Transverse colon (tissue), 4 donors: ENCODE results near the gene SHC2.

ENCODE experiments used
- POLR2A ChIP-seq: fragments of 450-650 bp; IDR thresholded peaks from one replicate; pipeline ENCODE4 v1.6.1; 2016; ENCODE audit warnings: antibody characterized with exemption, mild to moderate bottlenecking, moderate library complexity
- POLR2AphosphoS5 ChIP-seq, 3 donors: sonication (generic); formaldehyde crosslinking; IDR thresholded peaks; one replicate each; pipeline ENCODE4 v1.6.1; 2016; ENCODE audit warnings: antibody characterized with exemption in 3 of 3
- TF ChIP-seq, protein P1 (sequence below), 5 experiments: fragments of 200-600 bp in 3 of 5; fragments of 450-650 bp in 2 of 5; sonication (generic) in 3 of 5; IDR thresholded peaks; 1 replicate in 2 of 5; 2 replicates in 3 of 5; pipeline ENCODE4 v1.5.1; 2016 to 2017; ENCODE audit warnings: antibody characterized with exemption in 5 of 5, inconsistent platforms in 3 of 5, mild to moderate bottlenecking in 2 of 5, moderate library complexity in 1 of 5

- TF ChIP-seq, protein P1, sequence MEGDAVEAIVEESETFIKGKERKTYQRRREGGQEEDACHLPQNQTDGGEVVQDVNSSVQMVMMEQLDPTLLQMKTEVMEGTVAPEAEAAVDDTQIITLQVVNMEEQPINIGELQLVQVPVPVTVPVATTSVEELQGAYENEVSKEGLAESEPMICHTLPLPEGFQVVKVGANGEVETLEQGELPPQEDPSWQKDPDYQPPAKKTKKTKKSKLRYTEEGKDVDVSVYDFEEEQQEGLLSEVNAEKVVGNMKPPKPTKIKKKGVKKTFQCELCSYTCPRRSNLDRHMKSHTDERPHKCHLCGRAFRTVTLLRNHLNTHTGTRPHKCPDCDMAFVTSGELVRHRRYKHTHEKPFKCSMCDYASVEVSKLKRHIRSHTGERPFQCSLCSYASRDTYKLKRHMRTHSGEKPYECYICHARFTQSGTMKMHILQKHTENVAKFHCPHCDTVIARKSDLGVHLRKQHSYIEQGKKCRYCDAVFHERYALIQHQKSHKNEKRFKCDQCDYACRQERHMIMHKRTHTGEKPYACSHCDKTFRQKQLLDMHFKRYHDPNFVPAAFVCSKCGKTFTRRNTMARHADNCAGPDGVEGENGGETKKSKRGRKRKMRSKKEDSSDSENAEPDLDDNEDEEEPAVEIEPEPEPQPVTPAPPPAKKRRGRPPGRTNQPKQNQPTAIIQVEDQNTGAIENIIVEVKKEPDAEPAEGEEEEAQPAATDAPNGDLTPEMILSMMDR (IDR thresholded peaks at IDR 0.05) = no peak
- TF ChIP-seq POLR2A = no peak
- TF ChIP-seq POLR2AphosphoS5 (IDR thresholded peaks at IDR 0.05) = no peak
These were observed 87.2 kb downstream of the SHC2 start for GRCh38 chr19:373391-374182.
